ENCODE measurements around the gene CARD10. TPM values are rescaled to one million over a fixed set of nuclear protein-coding genes. Genes with fewer than 3 reads are reported as not detected.
"Not testable (repeated sequence)": the region's sequence is repeated elsewhere in the genome, so short reads cannot be mapped to it uniquely, and the experiment has no call there.

Gene CARD10
- total and polyA plus RNA-seq, 4 donors = 6.8 to 16.3 (median 10.2) TPM

GRCh38 chr22:37551981-37552380, 32.8 kb upstream of the CARD10 start:
- Histone ChIP-seq H3K27ac (ENCODE audit: low read depth in 1 of 2, low read length in 1 of 2) (peak overlapping the region; percentile 34 to 76), H3K9ac (ENCODE audit: insufficient read depth in 1 of 2, low read length in 2 of 2) (no peak overlapping the region), H3K36me3 (ENCODE audit: control insufficient read depth in 4 of 4, insufficient read depth in 4 of 4, low read length in 4 of 4) (no peaks in the 10 kb centered on the region), H3K9me3 (ENCODE audit: control insufficient read depth in 4 of 4, insufficient read depth in 3 of 4, low read length in 3 of 4) (no peaks in the 10 kb centered on the region), H3K4me1 (ENCODE audit: control insufficient read depth in 5 of 5, insufficient read depth in 5 of 5, low read length in 5 of 5) (peaks cover 0 to 46% (median 36%) of the 10 kb centered on the region in 5 donors), H3K4me3 (no peak overlapping the region), H3K27me3 (ENCODE audit: control insufficient read depth in 3 of 3, insufficient read depth in 3 of 3, low read length in 2 of 3) (no peaks in the 10 kb centered on the region)
- ATAC-seq (ENCODE audit: insufficient read depth, low FRiP score) (no peak), DNase-seq (no peak)
- TF ChIP-seq, protein P1, sequence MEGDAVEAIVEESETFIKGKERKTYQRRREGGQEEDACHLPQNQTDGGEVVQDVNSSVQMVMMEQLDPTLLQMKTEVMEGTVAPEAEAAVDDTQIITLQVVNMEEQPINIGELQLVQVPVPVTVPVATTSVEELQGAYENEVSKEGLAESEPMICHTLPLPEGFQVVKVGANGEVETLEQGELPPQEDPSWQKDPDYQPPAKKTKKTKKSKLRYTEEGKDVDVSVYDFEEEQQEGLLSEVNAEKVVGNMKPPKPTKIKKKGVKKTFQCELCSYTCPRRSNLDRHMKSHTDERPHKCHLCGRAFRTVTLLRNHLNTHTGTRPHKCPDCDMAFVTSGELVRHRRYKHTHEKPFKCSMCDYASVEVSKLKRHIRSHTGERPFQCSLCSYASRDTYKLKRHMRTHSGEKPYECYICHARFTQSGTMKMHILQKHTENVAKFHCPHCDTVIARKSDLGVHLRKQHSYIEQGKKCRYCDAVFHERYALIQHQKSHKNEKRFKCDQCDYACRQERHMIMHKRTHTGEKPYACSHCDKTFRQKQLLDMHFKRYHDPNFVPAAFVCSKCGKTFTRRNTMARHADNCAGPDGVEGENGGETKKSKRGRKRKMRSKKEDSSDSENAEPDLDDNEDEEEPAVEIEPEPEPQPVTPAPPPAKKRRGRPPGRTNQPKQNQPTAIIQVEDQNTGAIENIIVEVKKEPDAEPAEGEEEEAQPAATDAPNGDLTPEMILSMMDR (IDR thresholded peaks at IDR 0.05; ENCODE audit: control extremely low read depth, extremely low read depth) = no peak
- WGBS, 2 donors = 66 to 71% methylated on average over 6 of the region's 6 CpGs

DNA sequence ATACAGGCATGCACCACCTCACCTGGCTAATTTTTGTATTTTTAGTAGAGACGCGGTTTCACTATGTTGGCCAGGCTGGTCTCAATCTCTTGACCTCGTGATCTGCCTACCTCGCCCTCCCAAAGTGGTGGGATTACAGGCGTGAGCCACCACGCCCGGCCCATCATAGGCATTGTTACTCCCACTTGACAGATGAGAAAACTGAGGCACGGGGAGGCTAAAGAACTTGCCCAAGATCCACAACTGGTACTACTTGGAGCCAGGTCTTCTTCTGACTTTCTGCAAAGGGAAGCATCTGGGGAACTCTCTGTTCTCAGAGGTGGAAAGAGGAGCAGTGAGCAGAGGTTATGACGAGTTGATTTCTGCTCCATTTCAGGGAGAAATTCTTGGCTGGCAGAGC, 31.7 kb upstream of the CARD10 start:
- ATAC-seq (ENCODE audit: insufficient read depth, low FRiP score); H3K36me3 ChIP-seq (ENCODE audit: control insufficient read depth in 4 of 4, insufficient read depth in 4 of 4, low read length in 4 of 4); DNase-seq; H3K27me3 ChIP-seq (ENCODE audit: control insufficient read depth in 3 of 3, insufficient read depth in 3 of 3, low read length in 2 of 3); H3K9me3 ChIP-seq (ENCODE audit: control insufficient read depth in 4 of 4, insufficient read depth in 3 of 4, low read length in 3 of 4); H3K4me3 ChIP-seq: not testable (repeated sequence)
- peak overlapping the region in 1 of 2 donors; percentile 65 for H3K9ac ChIP-seq (ENCODE audit: insufficient read depth in 1 of 2, low read length in 2 of 2)
- peaks cover 0 to 50% (median 33%) of the 10 kb centered on the region in 5 donors for H3K4me1 ChIP-seq (ENCODE audit: control insufficient read depth in 5 of 5, insufficient read depth in 5 of 5, low read length in 5 of 5)
- WGBS, 2 donors = 86 to 89% methylated on average over 9 of the region's 9 CpGs
- peak overlapping the region in 1 of 2 donors; percentile 76 for H3K27ac ChIP-seq (ENCODE audit: low read depth in 1 of 2, low read length in 1 of 2)

DNA sequence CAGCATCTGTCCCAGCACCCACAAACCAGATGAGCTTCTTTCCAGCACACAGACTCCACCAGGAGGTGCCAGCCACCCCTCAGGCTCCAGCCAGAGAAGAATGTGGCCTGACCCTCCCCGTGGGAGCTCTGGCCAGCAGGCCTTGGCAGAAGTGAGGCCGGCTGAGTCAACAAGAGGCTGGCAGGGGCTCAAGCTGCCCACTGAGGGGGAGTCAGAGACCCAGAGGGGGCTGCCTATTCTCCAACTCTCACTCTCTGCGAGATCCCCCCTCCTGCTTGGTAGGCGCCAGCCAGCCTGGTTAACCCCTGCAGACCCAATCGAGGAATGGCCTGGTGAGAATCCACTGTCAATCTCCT, 30.5 kb upstream of the CARD10 start:
- H3K36me3 ChIP-seq (ENCODE audit: control insufficient read depth in 4 of 4, insufficient read depth in 4 of 4, low read length in 4 of 4) = no peaks in the 10 kb centered on the region
- no peaks in the 10 kb centered on the region for H3K9me3 ChIP-seq (ENCODE audit: control insufficient read depth in 4 of 4, insufficient read depth in 3 of 4, low read length in 3 of 4)
- DNase-seq (peak; percentile 71 to 78 (median 72)), ATAC-seq (ENCODE audit: insufficient read depth, low FRiP score) (no peak)
- peaks cover 0 to 62% (median 36%) of the 10 kb centered on the region in 5 donors for H3K4me1 ChIP-seq (ENCODE audit: control insufficient read depth in 5 of 5, insufficient read depth in 5 of 5, low read length in 5 of 5)
- H3K9ac ChIP-seq (ENCODE audit: insufficient read depth in 1 of 2, low read length in 2 of 2) = peak overlapping the region in 1 of 2 donors; percentile 55
- WGBS, 2 donors = 40 to 65% methylated on average over 5 of the region's 5 CpGs
- TF ChIP-seq, protein P1 (IDR thresholded peaks at IDR 0.05; ENCODE audit: control extremely low read depth, extremely low read depth) = no peak
- no peaks in the 10 kb centered on the region for H3K27me3 ChIP-seq (ENCODE audit: control insufficient read depth in 3 of 3, insufficient read depth in 3 of 3, low read length in 2 of 3)
- H3K4me3 ChIP-seq = no peak overlapping the region
- peak overlapping the region in 1 of 2 donors; percentile 15 for H3K27ac ChIP-seq (ENCODE audit: low read depth in 1 of 2, low read length in 1 of 2)

GRCh38 chr22:37547251-37547741, 28.1 kb upstream of the CARD10 start:
- H3K27me3 ChIP-seq (ENCODE audit: control insufficient read depth in 3 of 3, insufficient read depth in 3 of 3, low read length in 2 of 3) = no peaks in the 10 kb centered on the region
- no peak overlapping the region for H3K4me3 ChIP-seq
- TF ChIP-seq, protein P1 (IDR thresholded peaks at IDR 0.05; ENCODE audit: control extremely low read depth, extremely low read depth) = no peak
- H3K27ac ChIP-seq (ENCODE audit: low read depth in 1 of 2, low read length in 1 of 2) = peak overlapping the region; percentile 73 to 93
- ATAC-seq (ENCODE audit: insufficient read depth, low FRiP score) = no peak
- peaks cover 0 to 55% (median 28%) of the 10 kb centered on the region in 5 donors for H3K4me1 ChIP-seq (ENCODE audit: control insufficient read depth in 5 of 5, insufficient read depth in 5 of 5, low read length in 5 of 5)
- no peaks in the 10 kb centered on the region for H3K9me3 ChIP-seq (ENCODE audit: control insufficient read depth in 4 of 4, insufficient read depth in 3 of 4, low read length in 3 of 4)
- 59 to 63% methylated on average over 9 of the region's 9 CpGs for WGBS, 2 donors
- DNase-seq = peak; percentile 44 to 73 (median 70)
- H3K9ac ChIP-seq (ENCODE audit: insufficient read depth in 1 of 2, low read length in 2 of 2) = peak overlapping the region in 1 of 2 donors; percentile 26
- no peaks in the 10 kb centered on the region for H3K36me3 ChIP-seq (ENCODE audit: control insufficient read depth in 4 of 4, insufficient read depth in 4 of 4, low read length in 4 of 4)

Data from lung (tissue), 12 donors.